ENCODE measurements around the gene ATF5.
"Not testable (repeated sequence)": the region's sequence is repeated elsewhere in the genome, so short reads cannot be mapped to it uniquely, and the experiment has no call there.

ATF5 gene

DNA sequence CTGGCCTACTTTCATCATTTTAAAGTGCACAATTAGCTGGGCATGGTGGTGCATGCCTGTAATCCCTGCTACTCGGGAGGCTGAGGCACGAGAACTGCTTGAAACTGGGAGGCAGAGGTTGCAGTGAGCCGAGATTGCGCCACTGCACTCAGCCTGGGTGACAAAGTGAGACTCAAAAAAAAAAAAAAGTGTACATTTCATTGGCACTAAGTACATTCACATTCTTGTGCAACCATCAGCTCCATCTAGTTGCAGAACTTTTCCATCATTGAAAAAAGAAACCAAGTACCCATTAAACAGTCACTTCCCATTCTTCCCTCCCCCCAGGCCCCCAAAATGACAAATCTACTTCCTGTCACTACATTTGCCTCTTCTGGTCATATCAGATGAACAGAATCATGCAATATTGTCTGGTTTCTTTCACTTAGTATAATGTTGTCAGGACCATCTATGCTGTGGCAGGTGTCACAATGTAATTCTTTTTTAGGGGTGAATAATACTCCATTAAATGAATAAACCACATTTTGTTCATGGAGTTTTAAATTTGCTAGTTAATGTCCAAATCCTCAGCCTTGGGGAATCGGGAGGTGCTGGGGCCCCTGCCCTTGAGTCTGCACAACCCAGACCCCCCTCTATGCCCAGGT, 39.4 kb downstream of the ATF5 start:
- TF ChIP-seq, protein P1, sequence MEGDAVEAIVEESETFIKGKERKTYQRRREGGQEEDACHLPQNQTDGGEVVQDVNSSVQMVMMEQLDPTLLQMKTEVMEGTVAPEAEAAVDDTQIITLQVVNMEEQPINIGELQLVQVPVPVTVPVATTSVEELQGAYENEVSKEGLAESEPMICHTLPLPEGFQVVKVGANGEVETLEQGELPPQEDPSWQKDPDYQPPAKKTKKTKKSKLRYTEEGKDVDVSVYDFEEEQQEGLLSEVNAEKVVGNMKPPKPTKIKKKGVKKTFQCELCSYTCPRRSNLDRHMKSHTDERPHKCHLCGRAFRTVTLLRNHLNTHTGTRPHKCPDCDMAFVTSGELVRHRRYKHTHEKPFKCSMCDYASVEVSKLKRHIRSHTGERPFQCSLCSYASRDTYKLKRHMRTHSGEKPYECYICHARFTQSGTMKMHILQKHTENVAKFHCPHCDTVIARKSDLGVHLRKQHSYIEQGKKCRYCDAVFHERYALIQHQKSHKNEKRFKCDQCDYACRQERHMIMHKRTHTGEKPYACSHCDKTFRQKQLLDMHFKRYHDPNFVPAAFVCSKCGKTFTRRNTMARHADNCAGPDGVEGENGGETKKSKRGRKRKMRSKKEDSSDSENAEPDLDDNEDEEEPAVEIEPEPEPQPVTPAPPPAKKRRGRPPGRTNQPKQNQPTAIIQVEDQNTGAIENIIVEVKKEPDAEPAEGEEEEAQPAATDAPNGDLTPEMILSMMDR (IDR thresholded peaks at IDR 0.05; ENCODE audit: low read depth, low read length) = no peak
- H3K4me3 ChIP-seq (ENCODE audit: low read depth, low read length) = no peak overlapping the region
- DNase-seq (ENCODE audit: low read depth, low spot score) = no peak
- in situ Hi-C loops (cut with HindIII; ENCODE audit: low sequenced_read_pairs) = no loop called here

DNA sequence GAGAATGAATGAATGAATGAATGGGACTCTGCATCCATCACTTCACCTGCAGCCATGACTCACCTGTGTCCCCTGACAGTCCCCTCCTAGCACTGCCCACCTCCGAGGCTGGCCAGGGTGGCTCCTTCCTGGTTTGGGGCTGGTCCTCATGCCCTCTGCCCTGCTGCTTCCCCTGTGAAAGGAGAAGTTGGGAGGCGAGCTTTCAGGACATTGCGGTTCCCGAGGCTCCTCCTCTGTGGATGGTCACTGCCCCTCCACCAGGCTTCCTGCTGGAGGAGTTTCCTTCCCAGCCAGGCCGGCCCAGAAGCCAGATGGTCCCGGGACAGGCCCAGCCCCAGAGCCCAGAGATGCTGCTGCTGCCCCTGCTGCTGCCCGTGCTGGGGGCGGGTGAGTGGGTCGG, 40.4 kb downstream of the ATF5 start:
- H3K4me3 ChIP-seq (ENCODE audit: low read depth, low read length); in situ Hi-C loops (cut with HindIII; ENCODE audit: low sequenced_read_pairs); DNase-seq (ENCODE audit: low read depth, low spot score): not testable (repeated sequence)

DNA sequence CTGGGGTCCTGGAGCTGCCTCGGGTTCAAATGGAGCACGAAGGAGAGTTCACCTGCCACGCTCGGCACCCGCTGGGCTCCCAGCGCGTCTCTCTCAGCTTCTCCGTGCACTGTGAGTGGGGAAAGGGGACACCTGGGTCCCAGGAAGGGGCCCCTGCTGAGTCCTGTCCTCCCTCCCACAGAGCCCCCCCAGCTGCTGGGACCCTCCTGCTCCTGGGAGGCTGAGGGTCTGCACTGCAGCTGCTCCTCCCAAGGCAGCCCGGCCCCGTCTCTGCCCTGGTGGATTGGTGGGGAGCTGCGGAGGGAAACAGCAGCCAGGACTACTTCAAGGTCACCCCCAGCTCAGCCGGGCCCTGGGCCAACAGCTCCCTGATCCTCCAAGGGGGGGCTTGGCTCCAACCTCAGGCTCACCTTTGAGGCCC, 43.0 kb downstream of the ATF5 start:
- H3K4me3 ChIP-seq (ENCODE audit: low read depth, low read length) = no peak overlapping the region
- in situ Hi-C loops (cut with HindIII; ENCODE audit: low sequenced_read_pairs) = no loop called here

DNA sequence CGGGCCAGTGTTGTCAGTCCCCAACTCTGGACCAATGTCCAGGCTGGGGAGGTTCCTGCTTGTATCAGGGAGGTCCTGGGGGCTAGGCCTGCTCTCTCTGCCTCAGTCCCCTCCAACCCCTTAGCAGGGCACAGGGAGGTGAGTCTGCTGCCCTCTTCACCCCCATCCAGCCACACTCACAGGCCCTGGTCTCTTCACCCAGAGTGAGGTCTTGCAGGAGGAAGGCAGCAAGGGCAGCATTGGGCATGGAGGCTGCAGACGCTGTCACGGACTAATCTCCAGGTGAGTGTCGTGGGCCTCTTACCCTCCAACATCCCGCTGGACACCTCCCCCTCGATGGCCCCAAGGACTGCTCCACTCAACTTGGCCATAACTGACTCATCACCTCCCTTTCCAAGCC, 43.8 kb downstream of the ATF5 start:
- in situ Hi-C loops (cut with HindIII; ENCODE audit: low sequenced_read_pairs) = no loop called here
- H3K4me3 ChIP-seq (ENCODE audit: low read depth, low read length) = no peak overlapping the region
- TF ChIP-seq, protein P1 (IDR thresholded peaks at IDR 0.05; ENCODE audit: low read depth, low read length) = no peak
- DNase-seq (ENCODE audit: low read depth, low spot score) = no peak

More for the DNA sequence above, 43.0 kb downstream of the ATF5 start:
- TF ChIP-seq, protein P1 (IDR thresholded peaks at IDR 0.05; ENCODE audit: low read depth, low read length) = no peak
- no peak for DNase-seq (ENCODE audit: low read depth, low spot score)

DNA sequence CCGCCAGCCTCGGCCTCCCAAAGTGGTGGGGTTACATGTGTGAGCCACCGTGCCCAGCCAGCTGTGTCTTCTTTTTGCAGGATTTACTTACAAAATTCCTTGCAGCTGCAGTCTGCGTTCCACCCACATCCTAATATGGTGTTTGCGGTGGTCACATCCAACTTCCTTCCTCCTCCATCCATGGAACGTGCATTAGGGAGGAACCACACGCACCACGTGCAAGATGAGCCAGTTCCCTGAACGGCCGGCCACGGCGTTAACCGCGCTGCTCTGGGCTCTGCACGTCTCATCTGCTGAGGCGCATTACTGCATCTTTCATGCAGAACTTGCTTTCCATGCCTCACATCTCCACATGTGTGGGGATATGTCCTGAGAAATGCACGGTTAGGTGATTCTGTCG, 45.0 kb downstream of the ATF5 start:
- TF ChIP-seq, protein P1 (IDR thresholded peaks at IDR 0.05; ENCODE audit: low read depth, low read length) = no peak
- in situ Hi-C loops (cut with HindIII; ENCODE audit: low sequenced_read_pairs) = no loop called here

DNA sequence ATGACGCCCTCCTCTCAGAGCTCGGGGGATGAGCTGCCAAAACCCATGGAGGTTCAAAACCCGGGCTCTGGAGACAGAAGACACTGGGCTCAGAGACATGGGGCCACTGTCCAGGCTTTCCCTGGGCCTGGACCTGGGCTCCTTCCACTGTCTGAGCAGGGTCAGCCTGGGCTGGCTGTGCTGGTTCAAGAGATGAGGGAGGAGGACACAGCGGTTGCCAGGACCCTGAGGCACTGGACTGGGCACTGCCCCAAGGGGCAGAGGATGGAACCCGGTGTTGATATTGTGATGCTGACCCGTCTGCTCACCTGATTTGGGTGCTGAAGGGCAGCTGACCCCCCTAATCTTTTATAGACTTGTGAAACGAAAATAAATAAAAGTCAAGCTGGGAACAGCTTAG, 46.0 kb downstream of the ATF5 start:
- in situ Hi-C loops (cut with HindIII; ENCODE audit: low sequenced_read_pairs) = no loop called here
- TF ChIP-seq, protein P1 (IDR thresholded peaks at IDR 0.05; ENCODE audit: low read depth, low read length) = no peak
- H3K4me3 ChIP-seq (ENCODE audit: low read depth, low read length) = no peak overlapping the region
- DNase-seq (ENCODE audit: low read depth, low spot score) = no peak

More for the DNA sequence above, 45.0 kb downstream of the ATF5 start:
- H3K4me3 ChIP-seq (ENCODE audit: low read depth, low read length) = no peak overlapping the region
- DNase-seq (ENCODE audit: low read depth, low spot score) = no peak

DNA sequence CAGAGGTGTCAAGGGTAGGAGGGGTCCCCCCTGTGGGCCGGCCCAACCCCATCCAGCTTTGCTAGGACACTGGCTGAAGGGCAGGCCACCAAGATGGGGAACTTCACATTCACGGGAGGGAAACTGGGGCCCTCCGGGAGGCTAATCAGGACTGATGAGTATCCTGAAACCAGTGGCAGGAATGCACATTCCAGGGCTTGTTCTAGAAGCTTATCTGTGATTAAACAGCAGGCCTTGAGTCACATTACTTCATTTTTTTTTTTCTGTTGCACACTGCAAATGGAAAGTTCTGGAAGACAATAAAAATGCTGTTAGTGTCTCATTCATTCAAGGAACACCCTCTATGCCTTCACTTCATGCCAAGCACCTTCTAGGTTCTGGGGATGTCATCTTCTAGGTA, 47.5 kb downstream of the ATF5 start:
- no peak overlapping the region for H3K4me3 ChIP-seq (ENCODE audit: low read depth, low read length)
- in situ Hi-C loops (cut with HindIII; ENCODE audit: low sequenced_read_pairs) = no loop called here
- DNase-seq (ENCODE audit: low read depth, low spot score) = no peak
- TF ChIP-seq, protein P1 (IDR thresholded peaks at IDR 0.05; ENCODE audit: low read depth, low read length) = no peak
